HepG2 (cell line): Measurements from ENCODE around the gene SH2D6. TPM values are rescaled to one million over a fixed set of nuclear protein-coding genes. Genes with fewer than 3 reads are reported as not detected.
A peak's percentile ranks its signal among the peaks of the same experiment; 100 is the strongest.

Experiments
- ELF1 ChIP-seq: sonication (generic); formaldehyde crosslinking; IDR thresholded peaks from 2 replicates; pipeline ENCODE4 v1.4.0; 2020; ENCODE audit warnings: missing genetic modification reagents
- PRDM10 ChIP-seq: sonication (generic); formaldehyde crosslinking; IDR thresholded peaks from 2 replicates; pipeline ENCODE4 v1.4.0; 2020; ENCODE audit warnings: low read depth, missing genetic modification reagents
- SMARCC2 ChIP-seq: fragments of 450-650 bp; IDR thresholded peaks from 2 replicates; pipeline ENCODE4 v1.6.1; 2017; ENCODE audit warnings: antibody characterized with exemption, mild to moderate bottlenecking
- THAP7 ChIP-seq: sonication (generic); formaldehyde crosslinking; IDR thresholded peaks from 2 replicates; pipeline ENCODE4 v1.8.1; 2023; ENCODE audit warnings: mild to moderate bottlenecking, missing genetic modification reagents
- ZEB1 ChIP-seq: IDR thresholded peaks from 2 replicates; pipeline ENCODE4 v1.6.1; 2012; ENCODE audit warnings: mild to moderate bottlenecking, low read depth, inconsistent platforms; ENCODE audit not compliant: insufficient replicate concordance
- ZNF549 ChIP-seq: sonication (generic); formaldehyde crosslinking; IDR thresholded peaks from 2 replicates; pipeline ENCODE4 v1.5.0; 2020; ENCODE audit warnings: missing genetic modification reagents
- ZNF589 ChIP-seq: sonication (generic); formaldehyde crosslinking; conservative IDR thresholded peaks from 2 replicates; pipeline ENCODE4 v1.8.0; 2022; ENCODE audit warnings: mild to moderate bottlenecking, moderate library complexity, missing genetic modification reagents
- ZNF816 ChIP-seq: sonication (generic); formaldehyde crosslinking; IDR thresholded peaks from 2 replicates; pipeline ENCODE4 v1.8.0; 2022; ENCODE audit warnings: missing genetic modification reagents, mild to moderate bottlenecking, borderline replicate concordance
- polyA plus RNA-seq, 8 experiments: library from polyadenylated mRNA; depleted of rRNA in 3 of 8; stranded (reverse) in 7 of 8; unstranded in 1 of 8; fragments of >200 nt; fragmentation: Illumina TruSeq in 4 of 8; extraction: Trizol in 4 of 8; gene quantifications; 2 replicates each; pipeline versions ENCODE4 v1.2.1 to v1.2.3, GENCODE V29; 2011 to 2016; ENCODE audit warnings: low read depth in 4 of 8, missing spikeins in 1 of 8, mixed read lengths in 1 of 8; ENCODE audit not compliant: insufficient read depth in 1 of 8
- total RNA-seq, 5 experiments: library from RNA; depleted of rRNA; stranded (reverse); fragments of >200 nt; fragmentation: Illumina TruSeq; extraction: Trizol; gene quantifications; 2 replicates each; pipeline ENCODE4 v1.2.3, GENCODE V29; 2016; ENCODE audit warnings: low read depth in 1 of 5
- TF ChIP-seq, protein P1 (sequence below): sonication (generic); formaldehyde crosslinking; IDR thresholded peaks from 2 replicates; pipeline ENCODE4 v1.5.0; 2020; ENCODE audit warnings: missing genetic modification reagents
- TF ChIP-seq, protein P2 (sequence below): sonication (generic); formaldehyde crosslinking; IDR thresholded peaks from 2 replicates; pipeline ENCODE4 v1.4.0; 2020; ENCODE audit warnings: missing genetic modification reagents, borderline replicate concordance

The SH2D6 gene
- total and polyA plus RNA-seq, 2 of the 13 experiments (the other 11 are each of a cell fraction or from before 2014, with no cell fraction given): 0.11 to 0.26 TPM

GRCh38 chr2:85421260-85422071, 3.0 kb downstream of the SH2D6 start (continued):
- TF ChIP-seq, protein P1, sequence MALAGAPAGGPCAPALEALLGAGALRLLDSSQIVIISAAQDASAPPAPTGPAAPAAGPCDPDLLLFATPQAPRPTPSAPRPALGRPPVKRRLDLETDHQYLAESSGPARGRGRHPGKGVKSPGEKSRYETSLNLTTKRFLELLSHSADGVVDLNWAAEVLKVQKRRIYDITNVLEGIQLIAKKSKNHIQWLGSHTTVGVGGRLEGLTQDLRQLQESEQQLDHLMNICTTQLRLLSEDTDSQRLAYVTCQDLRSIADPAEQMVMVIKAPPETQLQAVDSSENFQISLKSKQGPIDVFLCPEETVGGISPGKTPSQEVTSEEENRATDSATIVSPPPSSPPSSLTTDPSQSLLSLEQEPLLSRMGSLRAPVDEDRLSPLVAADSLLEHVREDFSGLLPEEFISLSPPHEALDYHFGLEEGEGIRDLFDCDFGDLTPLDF: peak; percentile 62; the same call in 1 of the 2 replicates
- TF ChIP-seq ZNF589 (CRISPR knock-in tag) (peak; percentile 45; the same call in 1 of the 2 replicates), ELF1 (CRISPR knock-in tag) (peak; percentile 58; the same call in 1 of the 2 replicates), SMARCC2 (peak; percentile 85), ZEB1 (peak; percentile 93), ZNF816 (CRISPR knock-in tag) (peak; percentile 97), ZNF549 (CRISPR knock-in tag) (0 out of 2 replicates have a peak, but pooled peaks have one; percentile 9), PRDM10 (CRISPR knock-in tag) (peak; percentile 88; the same call in 1 of the 2 replicates), THAP7 (CRISPR knock-in tag) (peak; percentile 84; the same call in 1 of the 2 replicates)
- TF ChIP-seq, protein P2, sequence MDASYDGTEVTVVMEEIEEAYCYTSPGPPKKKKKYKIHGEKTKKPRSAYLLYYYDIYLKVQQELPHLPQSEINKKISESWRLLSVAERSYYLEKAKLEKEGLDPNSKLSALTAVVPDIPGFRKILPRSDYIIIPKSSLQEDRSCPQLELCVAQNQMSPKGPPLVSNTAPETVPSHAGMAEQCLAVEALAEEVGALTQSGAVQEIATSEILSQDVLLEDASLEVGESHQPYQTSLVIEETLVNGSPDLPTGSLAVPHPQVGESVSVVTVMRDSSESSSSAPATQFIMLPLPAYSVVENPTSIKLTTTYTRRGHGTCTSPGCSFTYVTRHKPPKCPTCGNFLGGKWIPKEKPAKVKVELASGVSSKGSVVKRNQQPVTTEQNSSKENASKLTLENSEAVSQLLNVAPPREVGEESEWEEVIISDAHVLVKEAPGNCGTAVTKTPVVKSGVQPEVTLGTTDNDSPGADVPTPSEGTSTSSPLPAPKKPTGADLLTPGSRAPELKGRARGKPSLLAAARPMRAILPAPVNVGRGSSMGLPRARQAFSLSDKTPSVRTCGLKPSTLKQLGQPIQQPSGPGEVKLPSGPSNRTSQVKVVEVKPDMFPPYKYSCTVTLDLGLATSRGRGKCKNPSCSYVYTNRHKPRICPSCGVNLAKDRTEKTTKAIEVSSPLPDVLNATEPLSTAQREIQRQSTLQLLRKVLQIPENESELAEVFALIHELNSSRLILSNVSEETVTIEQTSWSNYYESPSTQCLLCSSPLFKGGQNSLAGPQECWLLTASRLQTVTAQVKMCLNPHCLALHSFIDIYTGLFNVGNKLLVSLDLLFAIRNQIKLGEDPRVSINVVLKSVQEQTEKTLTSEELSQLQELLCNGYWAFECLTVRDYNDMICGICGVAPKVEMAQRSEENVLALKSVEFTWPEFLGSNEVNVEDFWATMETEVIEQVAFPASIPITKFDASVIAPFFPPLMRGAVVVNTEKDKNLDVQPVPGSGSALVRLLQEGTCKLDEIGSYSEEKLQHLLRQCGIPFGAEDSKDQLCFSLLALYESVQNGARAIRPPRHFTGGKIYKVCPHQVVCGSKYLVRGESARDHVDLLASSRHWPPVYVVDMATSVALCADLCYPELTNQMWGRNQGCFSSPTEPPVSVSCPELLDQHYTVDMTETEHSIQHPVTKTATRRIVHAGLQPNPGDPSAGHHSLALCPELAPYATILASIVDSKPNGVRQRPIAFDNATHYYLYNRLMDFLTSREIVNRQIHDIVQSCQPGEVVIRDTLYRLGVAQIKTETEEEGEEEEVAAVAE (CRISPR knock-in tag): peak; percentile 83
